Measurements from ENCODE around the gene ADCY6.

- TF ChIP-seq POLR2AphosphoS5 (IDR thresholded peaks at IDR 0.05; ENCODE audit: low read depth) (no peak), CTCF (IDR thresholded peaks at IDR 0.05; ENCODE audit: insufficient read depth, low read length) (no peak)
Observed at GRCh38 chr12:48783432-48783831, 5.5 kb downstream of the ADCY6 start.

Measured in HL-60 (cell line).